GM18511 (cell line): ENCODE data around the gene DNMT3B.
"Not testable (repeated sequence)": the region's sequence is repeated elsewhere in the genome, so short reads cannot be mapped to it uniquely, and the experiment has no call there.

ENCODE experiments used
- ATAC-seq: cut with Tn5 transposase; IDR thresholded peaks from one replicate; pipeline ENCODE4 v1.9.1; 2021; ENCODE audit warnings: mild to moderate bottlenecking, moderate library complexity; ENCODE audit not compliant: unreplicated experiment

Gene DNMT3B

DNA sequence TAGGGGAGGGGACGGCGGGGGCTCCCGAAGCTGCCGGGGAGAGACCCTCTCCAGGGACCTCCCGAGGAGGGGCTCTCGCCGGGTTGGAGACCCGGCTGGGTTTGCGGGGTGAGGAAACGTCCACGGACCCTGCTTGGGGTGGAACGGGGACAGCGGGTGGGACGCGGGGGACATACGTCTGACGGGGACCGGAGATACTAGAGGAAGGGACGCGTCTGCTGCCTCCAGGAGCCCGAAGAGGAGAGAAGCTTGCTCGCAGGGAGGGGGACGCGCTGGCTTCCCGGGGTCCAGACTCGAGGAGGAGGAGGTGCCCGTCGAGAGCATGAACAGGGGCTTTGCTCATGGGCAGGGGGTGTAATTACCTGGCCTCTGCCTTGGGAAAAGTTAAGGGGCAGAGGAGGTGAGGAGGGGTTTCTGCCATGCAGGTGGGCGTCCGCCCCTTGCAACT, 593 bp downstream of the DNMT3B start:
- ATAC-seq: peak; percentile 24

DNA sequence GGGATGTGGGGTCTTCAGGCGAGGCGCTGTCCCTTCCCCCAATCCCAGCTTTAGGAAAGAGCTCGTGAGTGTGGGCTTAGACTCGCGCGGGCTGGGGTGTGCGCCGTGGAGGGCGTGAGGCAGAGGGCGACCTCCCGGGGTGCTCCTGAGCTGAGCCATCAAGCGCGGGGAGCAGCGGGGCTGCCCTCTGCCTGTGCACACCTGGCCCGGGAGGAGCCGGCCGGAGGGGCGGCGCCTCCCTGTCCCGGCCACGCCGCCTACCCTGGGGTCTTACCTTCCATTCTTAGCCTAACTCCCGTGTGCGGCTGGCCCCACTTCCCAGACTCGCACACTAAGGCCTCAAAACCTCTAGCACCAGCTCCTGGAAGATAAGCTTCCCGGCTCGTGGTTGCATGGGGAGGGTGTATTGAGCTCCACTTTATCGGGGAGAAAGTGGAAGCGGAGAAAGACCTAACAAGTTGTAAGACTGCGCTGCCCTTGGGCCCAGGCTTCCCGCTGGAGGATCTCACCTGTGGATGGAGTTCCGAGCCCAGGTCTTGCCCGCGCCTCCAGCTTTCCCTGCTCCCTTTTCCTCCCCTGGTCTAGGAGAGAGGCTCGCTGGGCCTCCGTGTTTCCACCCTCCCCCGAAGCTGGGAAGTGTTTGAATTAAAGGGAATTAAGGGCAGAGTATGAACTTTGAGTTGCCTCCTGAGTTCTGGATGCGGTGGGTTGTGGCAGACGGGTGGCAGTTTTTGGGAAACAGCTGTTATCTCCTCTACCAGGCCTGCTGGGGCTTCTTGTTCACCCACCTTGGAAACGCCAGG, 1.2 kb downstream of the DNMT3B start:
- no peak for ATAC-seq

DNA sequence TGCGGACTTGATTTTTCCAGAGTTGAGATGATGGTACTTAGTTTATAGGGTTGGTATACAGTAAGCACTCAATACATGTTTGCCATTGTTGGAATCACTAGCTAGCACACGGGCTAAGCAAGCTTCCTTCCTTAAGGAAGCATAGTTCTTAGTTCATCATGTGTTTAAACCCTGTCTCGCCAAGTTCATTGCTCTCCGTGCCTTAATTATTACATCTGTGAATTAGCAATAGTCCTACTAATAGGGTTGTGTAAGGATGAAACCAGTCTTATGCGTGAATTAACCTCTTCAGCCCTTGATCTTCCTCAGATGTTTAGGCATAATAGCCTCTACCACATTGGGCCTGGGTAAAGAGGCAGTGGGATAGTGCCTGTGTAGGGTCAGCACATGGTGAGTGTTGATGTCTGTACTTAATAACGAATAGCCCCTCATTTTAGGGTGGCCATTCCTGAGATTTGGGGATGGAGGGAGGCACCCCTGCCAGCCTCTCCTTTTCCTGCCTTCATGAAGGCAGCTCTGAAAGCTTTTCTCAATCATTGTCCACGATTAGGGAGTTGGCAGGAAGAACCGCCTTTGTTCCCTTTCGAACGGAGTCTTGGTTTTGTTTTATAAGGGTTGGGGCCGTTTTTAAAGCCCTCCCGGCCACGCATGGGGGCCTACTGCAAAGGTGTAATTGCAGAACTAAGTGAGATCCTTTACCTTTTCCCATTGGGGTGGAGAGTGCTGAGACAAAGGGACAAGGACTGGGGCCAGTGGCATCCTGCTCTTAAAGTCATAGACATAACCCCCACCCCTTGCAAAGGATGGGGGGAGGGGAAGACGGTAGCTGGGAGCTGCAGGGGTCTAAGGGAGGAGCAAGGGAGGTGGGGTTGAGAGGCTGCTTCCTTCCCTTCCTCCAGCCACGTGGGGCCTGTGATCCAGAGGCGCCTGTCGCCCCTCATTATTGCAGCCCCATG, 2.1 kb downstream of the DNMT3B start:
- no peak for ATAC-seq

DNA sequence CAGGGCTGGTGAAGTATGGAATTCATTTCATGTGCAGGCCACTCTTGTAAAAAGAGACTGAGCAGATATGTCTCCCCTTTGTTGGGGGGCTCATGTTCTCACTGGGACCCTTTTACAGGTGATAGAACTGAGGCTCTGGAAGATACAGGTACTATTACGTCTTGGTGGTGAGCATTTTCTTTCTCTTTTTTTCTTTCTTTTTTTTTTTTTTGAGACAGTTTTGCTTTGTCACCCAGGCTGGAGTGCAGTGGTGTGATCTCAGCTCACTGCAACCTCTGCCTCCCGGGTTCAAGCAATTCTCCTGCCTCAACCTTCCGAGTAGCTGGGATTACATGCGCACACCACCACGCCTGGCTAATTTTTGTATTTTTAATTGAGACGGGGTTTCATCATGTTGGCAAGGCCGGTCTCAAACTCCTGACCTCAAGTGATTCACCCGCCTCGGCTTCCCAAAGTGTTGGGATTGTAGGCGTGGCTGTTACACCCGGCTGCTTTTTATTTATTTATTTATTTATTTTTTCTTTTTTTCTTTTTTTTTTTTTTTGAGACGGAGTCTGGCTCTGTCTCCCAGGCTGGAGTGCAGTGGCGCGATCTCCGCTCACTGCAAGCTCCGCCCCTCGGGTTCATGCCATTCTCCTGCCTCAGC, 3.2 kb downstream of the DNMT3B start:
- not testable (repeated sequence) for ATAC-seq

DNA sequence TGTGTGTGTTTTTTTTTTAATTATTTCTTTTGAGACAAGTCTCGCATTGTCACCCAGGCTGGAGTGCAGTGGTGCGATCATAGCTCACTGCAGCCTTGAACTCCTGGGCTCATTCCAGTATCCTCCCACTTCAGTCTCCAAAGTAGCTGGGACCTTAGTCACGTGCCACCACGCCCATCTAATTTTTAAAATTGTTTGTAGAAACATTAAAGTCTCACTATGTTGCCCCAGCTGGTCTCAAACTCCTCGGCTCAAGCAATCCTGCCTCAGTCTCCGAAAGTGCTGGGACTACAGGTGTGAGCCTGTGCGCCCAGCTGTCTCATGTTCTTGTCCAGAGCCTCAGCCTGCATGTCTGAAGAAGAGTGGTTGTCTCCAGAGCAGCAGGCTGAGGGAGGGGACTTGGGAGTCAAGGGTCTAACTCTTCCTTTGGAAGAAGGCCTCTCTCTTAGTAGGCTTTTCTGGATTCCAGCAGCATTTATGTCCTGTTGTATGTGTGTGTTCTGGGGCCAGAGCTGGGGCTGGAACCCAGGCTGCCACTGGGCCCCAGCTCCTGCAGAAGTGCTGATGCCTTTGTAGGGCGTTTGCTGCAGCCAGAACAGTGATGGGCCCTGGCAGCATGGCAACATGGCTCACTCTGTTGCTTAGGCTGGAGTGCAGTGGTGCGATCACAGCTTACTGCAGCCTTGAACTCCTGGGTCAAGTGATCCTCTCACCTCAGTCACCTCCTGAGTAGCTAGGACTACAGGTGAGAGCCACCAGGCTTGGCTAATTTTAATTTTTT, 5.4 kb downstream of the DNMT3B start:
- ATAC-seq: no peak

DNA sequence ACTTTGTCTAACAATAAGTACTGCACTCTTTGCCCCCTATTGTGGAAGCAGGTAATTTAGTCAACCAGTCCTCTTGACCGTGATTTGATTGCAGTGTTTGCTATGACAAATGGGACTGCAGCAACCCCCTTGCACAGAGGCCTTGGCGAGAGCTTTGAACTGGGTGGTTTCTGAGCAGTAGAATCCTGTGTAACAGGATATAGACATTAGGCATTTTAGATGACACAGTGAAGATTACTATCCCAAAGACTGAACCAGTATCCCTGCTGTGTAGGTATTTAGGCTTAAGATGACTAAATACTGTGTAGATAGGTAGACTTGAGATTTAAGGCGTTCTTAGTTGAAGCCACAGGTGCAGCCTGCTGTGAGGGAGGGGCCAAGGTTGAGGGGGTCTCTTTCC, 9.9 kb downstream of the DNMT3B start:
- ATAC-seq: no peak

DNA sequence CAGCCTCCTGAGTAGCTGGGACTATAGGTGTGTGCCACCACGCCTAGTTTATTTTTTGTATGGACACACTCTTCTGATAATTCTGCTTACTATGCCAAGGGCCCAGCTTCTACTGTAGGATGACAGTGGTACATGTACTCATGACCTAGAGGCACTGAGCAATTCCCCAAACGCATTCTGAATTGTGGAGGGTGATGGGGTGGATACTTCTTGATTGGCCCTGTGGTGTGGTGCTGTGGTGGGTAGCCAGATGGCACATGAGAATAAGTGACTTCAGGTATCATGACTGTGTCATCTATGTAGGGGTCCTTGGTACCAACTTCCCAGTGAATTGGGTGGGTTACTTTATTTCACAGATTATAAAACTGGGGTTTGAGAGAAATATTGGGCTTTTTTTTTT, 11.0 kb downstream of the DNMT3B start:
- no peak for ATAC-seq

DNA sequence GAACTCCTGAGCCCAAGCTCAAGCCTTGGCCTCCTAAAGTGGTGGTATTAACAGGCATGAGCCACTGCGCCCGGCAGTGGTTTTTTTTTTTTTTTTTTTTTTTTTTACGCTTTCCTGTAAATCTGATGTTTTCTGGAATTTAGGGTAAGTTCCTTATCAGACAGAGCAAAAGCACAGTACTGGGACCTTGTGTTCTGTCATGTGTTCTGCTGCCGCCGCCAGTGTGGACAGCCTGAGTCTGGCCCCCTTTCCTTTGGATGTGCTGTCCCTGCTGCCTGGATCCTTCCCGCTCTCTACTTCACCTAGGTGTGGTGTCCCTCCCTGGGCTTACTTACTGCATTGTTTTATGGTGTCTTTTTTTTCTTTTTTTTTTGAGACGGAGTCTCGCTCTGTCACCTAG, 11.7 kb downstream of the DNMT3B start:
- ATAC-seq: no peak

DNA sequence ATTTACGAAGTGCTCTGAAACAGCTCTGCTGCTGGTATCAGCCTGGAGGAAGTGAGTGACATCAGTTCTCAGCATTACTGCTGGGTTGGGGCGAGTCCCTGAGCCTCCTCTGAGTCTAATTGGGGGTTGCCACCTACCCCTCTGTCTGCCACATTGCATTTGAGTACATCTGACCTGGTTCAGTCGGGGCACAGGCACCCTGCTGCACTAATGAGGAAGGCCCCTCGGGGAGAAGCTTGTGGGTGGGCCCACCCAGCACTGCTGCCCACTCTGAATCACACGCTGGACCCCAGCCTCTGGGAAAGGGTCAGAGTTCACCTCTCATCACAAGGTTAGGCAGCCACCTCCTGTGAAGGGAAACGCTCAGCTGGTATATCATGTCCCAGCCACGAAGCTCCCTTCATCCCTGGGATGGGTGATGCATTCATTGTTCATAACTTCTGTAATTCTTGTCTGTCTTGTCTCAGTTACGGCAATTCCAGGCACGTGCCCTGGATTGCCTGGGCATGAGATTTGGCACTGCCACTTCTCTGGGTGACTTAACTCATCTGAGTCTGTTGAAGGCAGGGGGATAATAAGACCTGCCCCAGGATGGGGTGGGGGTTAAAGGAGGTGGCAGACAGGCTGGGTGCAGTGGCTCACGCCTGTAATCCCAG, 13.3 kb downstream of the DNMT3B start:
- ATAC-seq: no peak

DNA sequence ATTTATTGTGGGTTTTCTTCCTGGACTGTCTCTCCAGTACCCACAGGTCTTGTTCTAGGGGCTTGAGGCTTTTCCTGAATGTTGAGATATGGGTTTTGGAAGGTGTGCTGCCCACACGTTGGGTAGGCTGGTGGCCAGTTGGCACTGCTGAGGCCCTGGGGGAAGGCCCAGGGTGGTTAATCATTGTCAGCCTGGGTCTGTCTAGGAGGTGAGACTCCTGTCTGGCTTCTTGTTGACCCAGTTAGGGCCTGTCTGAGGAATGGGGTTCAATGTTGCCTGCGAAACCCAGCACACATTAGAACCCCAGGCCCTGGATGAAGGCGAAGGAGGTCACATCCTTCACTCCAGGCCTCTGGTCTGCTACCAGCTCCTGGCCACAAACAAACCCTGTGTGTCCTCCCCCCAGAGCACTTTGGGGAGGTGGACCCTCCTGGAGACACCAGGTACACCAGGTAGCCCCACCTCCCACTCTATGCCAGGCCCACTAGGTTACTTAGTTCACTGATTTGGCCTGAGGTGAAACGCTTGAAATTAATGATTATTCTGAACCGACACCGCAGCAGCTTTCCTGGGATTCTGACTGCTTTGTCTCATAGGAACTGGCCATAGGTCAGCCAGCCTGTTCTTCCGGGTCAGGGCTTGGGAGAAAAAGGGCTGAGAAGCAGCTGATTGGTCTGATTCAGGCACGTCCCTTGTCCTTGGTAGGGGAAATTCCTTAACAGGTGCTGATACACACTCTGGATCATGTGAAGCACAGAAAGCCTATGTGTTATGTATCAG, 15.2 kb downstream of the DNMT3B start:
- ATAC-seq: no peak

DNA sequence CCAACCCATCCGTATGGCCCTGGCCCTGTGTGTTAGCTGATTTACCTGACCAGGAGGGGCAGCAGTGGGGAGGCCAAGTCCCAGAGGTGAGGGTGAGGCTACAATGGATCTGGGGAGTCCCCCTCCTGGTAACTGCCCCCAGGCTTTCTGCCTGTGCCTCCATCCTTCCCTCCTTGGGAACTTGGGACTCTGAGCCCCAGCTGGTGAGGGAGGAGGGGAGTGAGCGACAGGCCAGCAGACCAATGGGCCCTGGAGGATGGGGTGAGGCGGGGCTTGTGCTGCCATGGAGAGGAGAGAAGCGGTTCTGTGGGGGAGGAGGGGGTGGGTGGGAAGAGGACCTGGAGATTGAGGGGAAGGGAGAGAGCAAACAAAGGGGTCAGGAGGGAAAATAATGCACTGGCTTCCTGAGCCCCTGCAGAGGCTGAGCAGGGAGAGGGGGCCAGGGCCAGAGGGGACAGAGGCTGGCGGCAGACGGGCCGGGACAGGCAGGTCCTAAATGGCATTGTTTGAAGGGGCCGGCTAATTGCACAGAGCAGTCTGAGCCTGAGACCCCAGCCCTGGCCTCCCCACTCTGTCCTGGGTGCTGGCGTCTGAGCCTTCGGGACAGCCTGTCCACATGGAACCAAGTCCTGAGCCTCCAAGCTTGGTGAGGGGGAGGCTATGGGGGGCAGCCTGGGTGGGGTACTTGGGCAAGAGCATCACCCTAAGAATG, 17.5 kb downstream of the DNMT3B start:
- ATAC-seq: no peak

DNA sequence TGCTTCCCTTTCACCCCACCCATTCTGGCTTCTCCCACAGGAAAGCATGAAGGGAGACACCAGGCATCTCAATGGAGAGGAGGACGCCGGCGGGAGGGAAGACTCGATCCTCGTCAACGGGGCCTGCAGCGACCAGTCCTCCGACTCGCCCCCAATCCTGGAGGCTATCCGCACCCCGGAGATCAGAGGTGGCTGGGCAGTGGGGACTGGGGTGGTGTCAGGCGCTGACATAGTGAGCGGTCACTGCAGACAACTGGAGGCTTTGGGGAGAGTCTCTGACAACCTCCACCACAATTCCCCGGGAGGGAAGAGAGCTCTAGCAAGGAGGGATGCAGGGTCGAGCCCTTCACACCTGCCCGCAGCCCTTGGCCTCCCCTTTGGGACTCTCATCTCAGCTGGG, 18.1 kb downstream of the DNMT3B start:
- no peak for ATAC-seq

DNA sequence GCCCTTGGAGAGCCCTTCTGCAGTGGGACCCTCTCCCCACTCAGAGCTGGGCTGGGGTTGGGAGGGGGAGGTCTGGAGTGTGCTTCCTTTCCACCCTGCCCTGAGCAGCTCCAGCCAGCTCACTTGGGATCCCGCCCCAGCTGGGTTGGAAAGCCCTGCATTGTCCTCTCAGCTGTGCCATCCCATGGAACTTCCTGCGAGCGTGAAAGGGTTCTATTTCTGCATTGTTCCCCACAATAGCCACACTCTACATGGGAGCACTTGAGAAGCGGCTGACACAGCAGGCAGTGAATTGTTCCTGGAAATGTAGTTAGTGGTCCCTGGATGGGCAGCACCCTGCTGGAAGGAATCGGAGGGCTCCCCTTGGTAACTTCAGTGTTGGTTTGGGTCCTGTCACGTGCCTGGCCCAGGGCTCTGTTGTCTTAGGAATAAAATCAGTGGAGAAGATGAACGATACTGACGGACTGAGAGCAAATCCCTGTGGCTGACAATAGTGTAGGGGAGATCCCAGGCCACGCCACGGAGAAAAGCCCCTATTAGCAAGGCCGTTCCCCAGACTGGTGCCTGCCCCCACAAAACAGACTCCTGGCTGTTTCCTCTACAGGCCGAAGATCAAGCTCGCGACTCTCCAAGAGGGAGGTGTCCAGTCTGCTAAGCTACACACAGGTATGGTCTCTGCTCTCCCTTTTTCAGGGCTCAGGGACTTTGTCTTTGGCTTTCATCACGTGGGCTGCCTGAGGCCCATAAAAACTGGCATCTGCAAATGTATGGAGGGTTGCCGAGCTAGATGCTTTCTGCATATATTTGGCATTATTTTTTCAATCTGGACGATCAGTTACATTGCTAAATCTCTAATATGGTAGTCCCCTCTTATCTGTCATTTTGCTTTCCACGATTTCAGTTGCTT, 18.8 kb downstream of the DNMT3B start:
- no peak for ATAC-seq

DNA sequence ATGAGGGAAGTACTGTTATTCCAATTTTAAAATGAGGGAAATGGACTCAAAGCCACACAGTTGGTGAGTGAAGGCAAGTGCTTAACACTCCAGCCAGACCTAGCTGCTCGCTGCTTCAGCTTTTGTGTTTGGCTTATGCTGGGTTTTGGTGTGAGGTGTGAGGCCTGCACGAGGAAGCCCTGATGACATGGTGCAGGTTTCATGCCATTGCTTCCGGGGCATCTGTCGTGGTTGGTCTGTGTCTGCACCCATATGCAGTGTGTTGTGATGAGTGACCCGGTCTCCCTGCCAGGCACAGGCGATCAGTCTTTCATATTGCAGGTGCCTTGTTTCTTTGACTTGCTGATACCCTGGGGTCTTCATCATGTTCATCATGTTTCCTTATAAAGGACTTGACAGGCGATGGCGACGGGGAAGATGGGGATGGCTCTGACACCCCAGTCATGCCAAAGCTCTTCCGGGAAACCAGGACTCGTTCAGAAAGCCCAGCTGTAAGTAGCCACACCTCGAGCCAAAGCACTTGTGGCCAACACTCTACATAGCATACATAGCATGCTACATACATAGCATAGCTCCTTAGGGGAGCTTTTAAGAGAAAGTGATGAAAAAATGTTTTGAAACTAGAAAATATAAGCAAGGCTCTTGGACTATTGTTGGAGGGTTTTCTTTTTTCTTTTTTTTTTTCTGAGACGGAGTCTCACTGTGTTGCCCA, 22.3 kb downstream of the DNMT3B start:
- ATAC-seq: no peak

DNA sequence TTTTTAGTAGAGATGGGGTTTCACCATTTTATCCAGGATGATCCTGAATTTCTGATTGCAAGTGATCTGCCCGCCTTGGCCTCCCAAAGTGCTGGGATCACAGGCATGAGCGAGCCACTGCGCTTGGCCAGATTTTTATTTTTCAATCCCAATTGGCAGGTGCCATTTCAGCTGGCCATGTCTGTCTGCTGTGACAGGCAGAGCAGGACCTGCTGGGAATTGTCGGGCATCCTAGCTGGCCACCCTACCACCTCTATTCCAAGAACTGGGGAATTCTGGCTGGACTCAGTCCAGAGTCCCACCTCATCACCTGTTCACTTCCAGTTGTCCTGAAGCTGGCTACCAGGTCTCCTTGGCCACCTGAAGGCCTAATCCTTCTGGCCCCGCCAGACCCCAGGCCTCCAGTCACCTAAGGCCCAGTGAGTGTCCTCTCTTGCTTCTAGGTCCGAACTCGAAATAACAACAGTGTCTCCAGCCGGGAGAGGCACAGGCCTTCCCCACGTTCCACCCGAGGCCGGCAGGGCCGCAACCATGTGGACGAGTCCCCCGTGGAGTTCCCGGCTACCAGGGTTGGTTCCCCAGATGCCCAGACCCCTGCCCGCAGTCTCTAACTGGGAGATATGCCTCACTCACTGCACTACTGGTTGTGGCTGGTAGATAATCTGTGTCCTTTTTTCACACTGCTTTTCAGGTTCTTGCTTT, 24.0 kb downstream of the DNMT3B start:
- ATAC-seq: no peak

DNA sequence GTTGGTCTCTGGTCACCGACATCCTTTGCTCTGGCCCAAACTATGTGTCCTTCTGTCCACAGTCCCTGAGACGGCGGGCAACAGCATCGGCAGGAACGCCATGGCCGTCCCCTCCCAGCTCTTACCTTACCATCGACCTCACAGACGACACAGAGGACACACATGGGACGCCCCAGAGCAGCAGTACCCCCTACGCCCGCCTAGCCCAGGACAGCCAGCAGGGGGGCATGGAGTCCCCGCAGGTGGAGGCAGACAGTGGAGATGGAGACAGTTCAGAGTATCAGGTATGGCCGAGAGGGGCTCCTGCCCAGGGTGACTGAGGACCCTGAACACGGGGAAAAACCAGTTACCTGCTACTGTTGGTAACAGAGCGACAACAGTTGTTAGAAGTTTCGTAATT, 25.0 kb downstream of the DNMT3B start:
- ATAC-seq: no peak
